Muscle of leg (tissue), 11 donors: ENCODE data around the gene KRTCAP3. TPM values are rescaled to one million over a fixed set of nuclear protein-coding genes. Genes with fewer than 3 reads are reported as not detected.

Source experiments
- DNase-seq: peaks from one replicate; pipeline ENCODE4 v3.0.0; 2013
- H3K27ac ChIP-seq: one replicate; pipeline ENCODE4 v1.5.1; 2013; ENCODE audit warnings: mild to moderate bottlenecking, low read length, control low read depth
- H3K27me3 ChIP-seq: one replicate; pipeline ENCODE4 v1.6.1; 2013; ENCODE audit warnings: low read length; ENCODE audit not compliant: control insufficient read depth, insufficient read depth
- H3K36me3 ChIP-seq: one replicate; pipeline ENCODE4 v1.6.1; 2013; ENCODE audit warnings: low read length; ENCODE audit not compliant: control insufficient read depth, insufficient read depth
- H3K4me1 ChIP-seq: one replicate; pipeline ENCODE4 v1.6.1; 2013; ENCODE audit warnings: low read length; ENCODE audit not compliant: control insufficient read depth, insufficient read depth
- H3K4me3 ChIP-seq: one replicate; pipeline ENCODE4 v1.5.1; 2013; ENCODE audit warnings: low read length, control low read depth
- H3K9me3 ChIP-seq: replicated peaks from 2 replicates; pipeline ENCODE4 v1.6.1; 2013; ENCODE audit warnings: low read depth, low read length; ENCODE audit not compliant: control insufficient read depth
- WGBS: methylation state at CpG from one replicate; pipeline ENCODE4 v1.1.5; 2013; ENCODE audit warnings: missing lambda C conversion rate; ENCODE audit not compliant: insufficient coverage; 5-methylcytosine and 5-hydroxymethylcytosine counted together
- polyA plus RNA-seq, 8 donors: library from polyadenylated mRNA; unstranded; fragments of 120-200 nt; gene quantifications; one replicate each; pipeline versions ENCODE4 v1.2.1 to v1.2.3, GENCODE V29; 2013; ENCODE audit warnings: inconsistent platforms in 1 of 8, low replicate concordance in 1 of 8; ENCODE audit not compliant: insufficient read length in 8 of 8, insufficient read depth in 1 of 8
- total RNA-seq: library from RNA; stranded (reverse); fragments of 120-200 nt; gene quantifications from one replicate; pipeline ENCODE4 v1.2.4, GENCODE V29; 2013

KRTCAP3 gene
- total and polyA plus RNA-seq, 9 donors: 0.53 to 4.3 (median 1.9) TPM

DNA sequence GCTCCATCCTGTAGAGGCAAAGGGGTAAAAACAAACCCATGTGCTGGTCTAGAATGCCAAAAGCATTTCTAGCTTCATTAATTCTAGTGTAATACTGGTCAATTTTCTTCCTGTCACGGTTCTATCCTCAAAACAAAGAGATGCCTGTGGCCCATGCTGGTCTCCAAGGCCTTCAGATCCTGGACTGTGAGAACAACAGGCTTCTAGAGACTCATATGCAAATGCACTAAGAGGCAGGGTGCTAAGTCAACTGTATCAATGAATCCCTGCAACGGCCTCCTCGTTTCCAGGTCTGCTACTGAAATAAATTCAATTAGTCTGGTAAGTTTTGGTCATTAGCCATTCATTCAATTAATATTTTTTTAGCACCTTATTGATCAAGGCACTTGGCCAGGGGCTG, 43.3 kb downstream of the KRTCAP3 start:
- no peaks in the 10 kb centered on the region for H3K9me3 ChIP-seq
- no peak for DNase-seq
- H3K27me3 ChIP-seq: no peaks in the 10 kb centered on the region
- WGBS: 57% methylated on average over 1 of the region's 3 CpGs
- H3K4me1 ChIP-seq: peaks cover 7% of the 10 kb centered on the region
- no peak overlapping the region for H3K4me3 ChIP-seq
- no peak overlapping the region for H3K27ac ChIP-seq
- H3K36me3 ChIP-seq: peaks cover 28% of the 10 kb centered on the region

- peaks cover under 1% of the 10 kb centered on the region for H3K27me3 ChIP-seq
- H3K36me3 ChIP-seq: peaks cover 9% of the 10 kb centered on the region
- DNase-seq: peak; percentile 36
- H3K4me1 ChIP-seq: peaks cover 7% of the 10 kb centered on the region
- no peaks in the 10 kb centered on the region for H3K9me3 ChIP-seq
- H3K27ac ChIP-seq: peak overlapping the region; percentile 66
- 0% methylated on average over 2 of the region's 11 CpGs for WGBS
- H3K4me3 ChIP-seq: peak overlapping the region; percentile 80
These were observed 46.9 kb downstream of the KRTCAP3 start for GRCh38 chr2:27489118-27489497.

- peaks cover 13% of the 10 kb centered on the region for H3K4me1 ChIP-seq
- peak within 1 kb of the TSS; percentile 66 for H3K27ac ChIP-seq
- WGBS: 0% methylated on average over 29 of the region's 43 CpGs
- DNase-seq: peak; percentile 99
- H3K27me3 ChIP-seq: peaks cover 6% of the 10 kb centered on the region
- peaks cover 6% of the 10 kb centered on the region for H3K36me3 ChIP-seq
- peak within 1 kb of the TSS; percentile 80 for H3K4me3 ChIP-seq
- H3K9me3 ChIP-seq: no peaks in the 10 kb centered on the region
These were observed 47.6 kb downstream of the KRTCAP3 start, which contains the start of gene IFT172 for GRCh38 chr2:27489498-27490397. TSS of gene IFT172 (minus strand) at chr2:27489743. CDS start at chr2:27489653, 90 bp downstream.

- peaks cover 16% of the 10 kb centered on the region for H3K4me1 ChIP-seq
- no peaks in the 10 kb centered on the region for H3K9me3 ChIP-seq
- H3K36me3 ChIP-seq: peaks cover 2% of the 10 kb centered on the region
- H3K27me3 ChIP-seq: peaks cover 22% of the 10 kb centered on the region
- H3K27ac ChIP-seq: no peak overlapping the region
- no peak overlapping the region for H3K4me3 ChIP-seq
- 92% methylated on average over 1 of the region's 4 CpGs for WGBS
- DNase-seq: no peak
These were observed 50.4 kb downstream of the KRTCAP3 start for GRCh38 chr2:27492557-27492956.

DNA sequence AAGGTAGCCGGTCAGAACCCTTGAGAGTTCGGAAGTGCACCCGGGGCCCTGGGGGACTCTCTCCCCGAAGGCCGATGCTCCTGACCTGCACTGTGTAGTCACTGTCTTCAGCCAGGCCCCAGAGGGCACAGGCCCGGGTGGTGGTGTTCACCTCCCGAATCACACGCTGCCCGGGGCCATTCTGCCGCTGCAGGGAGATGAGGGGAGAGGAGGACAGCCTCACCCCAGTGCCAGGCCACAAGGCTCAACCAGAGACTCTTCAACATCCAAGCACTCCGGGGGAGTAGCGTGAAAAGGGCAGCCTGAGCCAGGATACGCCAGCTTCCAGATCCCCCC, 51.7 kb downstream of the KRTCAP3 start:
- Histone ChIP-seq H3K4me3 (no peak overlapping the region), H3K4me1 (peaks cover 12% of the 10 kb centered on the region), H3K27ac (no peak overlapping the region), H3K9me3 (no peaks in the 10 kb centered on the region), H3K36me3 (peaks cover 2% of the 10 kb centered on the region), H3K27me3 (peaks cover 26% of the 10 kb centered on the region)
- no peak for DNase-seq
- 89% methylated on average over 5 of the region's 13 CpGs for WGBS

Other genes starting within 250 kb of the KRTCAP3 start
- 121 TPM for gene ATRAID, start 230.3 kb upstream of the KRTCAP3 start, total RNA-seq
- 100 to 1,000 TPM in 1 of 8 donors, 10 to 100 TPM in 7; 84.5 to 114 (median 93.0) TPM for gene ATRAID, start 230.3 kb upstream of the KRTCAP3 start, polyA plus RNA-seq
- 11.4 TPM for gene SLC5A6, start 230.1 kb upstream of the KRTCAP3 start, total RNA-seq
- gene SLC5A6, start 230.1 kb upstream of the KRTCAP3 start, polyA plus RNA-seq: 10 to 100 TPM; 16.8 to 25.5 (median 19.8) TPM
- gene CAD, start 225.0 kb upstream of the KRTCAP3 start, total RNA-seq: 16.9 TPM
- gene CAD, start 225.0 kb upstream of the KRTCAP3 start, polyA plus RNA-seq: 10 to 100 TPM; 25.9 to 40.7 (median 33.1) TPM
- gene SLC30A3, start 179.3 kb upstream of the KRTCAP3 start, total RNA-seq: 0.18 TPM
- under 1 TPM; 0.22 to 0.99 (median 0.69) TPM for gene SLC30A3, start 179.3 kb upstream of the KRTCAP3 start, polyA plus RNA-seq
- gene DNAJC5G, start 166.9 kb upstream of the KRTCAP3 start, total RNA-seq: not detected
- gene DNAJC5G, start 166.9 kb upstream of the KRTCAP3 start, polyA plus RNA-seq: under 1 TPM in 3 of 8 donors, not detected in 5; 0.19 to 0.23 (median 0.19) TPM
- gene TRIM54, start 160.0 kb upstream of the KRTCAP3 start, total RNA-seq: 56.0 TPM
- gene TRIM54, start 160.0 kb upstream of the KRTCAP3 start, polyA plus RNA-seq: 100 to 1,000 TPM in 2 of 8 donors, 10 to 100 TPM in 6; 45.5 to 106 (median 78.4) TPM
- gene UCN, start 133.9 kb upstream of the KRTCAP3 start, total RNA-seq: 1.1 TPM
- 1 to 10 TPM in 6 of 8 donors, under 1 TPM in 2; 0.76 to 2.4 (median 1.4) TPM for gene UCN, start 133.9 kb upstream of the KRTCAP3 start, polyA plus RNA-seq
- 45.7 TPM for gene MPV17, start 119.3 kb upstream of the KRTCAP3 start, total RNA-seq
- 10 to 100 TPM; 39.0 to 58.3 (median 46.7) TPM for gene MPV17, start 119.3 kb upstream of the KRTCAP3 start, polyA plus RNA-seq
- gene GTF3C2, start 85.6 kb upstream of the KRTCAP3 start, total RNA-seq: 22.3 TPM
- gene GTF3C2, start 85.6 kb upstream of the KRTCAP3 start, polyA plus RNA-seq: 10 to 100 TPM; 28.7 to 38.7 (median 31.6) TPM
- gene EIF2B4, start 72.0 kb upstream of the KRTCAP3 start, total RNA-seq: 22.5 TPM
- 10 to 100 TPM; 28.4 to 37.7 (median 32.9) TPM for gene EIF2B4, start 72.0 kb upstream of the KRTCAP3 start, polyA plus RNA-seq
- gene SNX17, start 71.8 kb upstream of the KRTCAP3 start, total RNA-seq: 71.2 TPM
- gene SNX17, start 71.8 kb upstream of the KRTCAP3 start, polyA plus RNA-seq: 10 to 100 TPM; 71.6 to 87.1 (median 80.7) TPM
- 7.3 TPM for gene ZNF513, start 61.6 kb upstream of the KRTCAP3 start, total RNA-seq
- gene ZNF513, start 61.6 kb upstream of the KRTCAP3 start, polyA plus RNA-seq: 10 to 100 TPM; 11.5 to 19.0 (median 14.0) TPM
- 39.0 TPM for gene PPM1G, start 32.8 kb upstream of the KRTCAP3 start, total RNA-seq
- gene PPM1G, start 32.8 kb upstream of the KRTCAP3 start, polyA plus RNA-seq: 10 to 100 TPM; 54.9 to 70.1 (median 60.7) TPM
- 65.9 TPM for gene NRBP1, start 13.8 kb upstream of the KRTCAP3 start, total RNA-seq
- gene NRBP1, start 13.8 kb upstream of the KRTCAP3 start, polyA plus RNA-seq: 100 to 1,000 TPM; 109 to 135 (median 116) TPM
- gene IFT172, start 47.4 kb downstream of the KRTCAP3 start, total RNA-seq: 17.8 TPM
- 10 to 100 TPM; 14.4 to 29.3 (median 21.1) TPM for gene IFT172, start 47.4 kb downstream of the KRTCAP3 start, polyA plus RNA-seq
- gene FNDC4, start 52.8 kb downstream of the KRTCAP3 start, total RNA-seq: 11.0 TPM
- 10 to 100 TPM in 3 of 8 donors, 1 to 10 TPM in 5; 8.0 to 13.4 (median 9.5) TPM for gene FNDC4, start 52.8 kb downstream of the KRTCAP3 start, polyA plus RNA-seq
- gene GCKR, start 54.5 kb downstream of the KRTCAP3 start, total RNA-seq: not detected
- under 1 TPM in 7 of 8 donors, not detected in 1; 0.06 to 0.31 (median 0.15) TPM for gene GCKR, start 54.5 kb downstream of the KRTCAP3 start, polyA plus RNA-seq
- 44.6 TPM for gene ZNF512, start 140.7 kb downstream of the KRTCAP3 start, total RNA-seq
- 10 to 100 TPM; 37.1 to 46.4 (median 40.6) TPM for gene ZNF512, start 140.7 kb downstream of the KRTCAP3 start, polyA plus RNA-seq
- gene CCDC121, start 186.6 kb downstream of the KRTCAP3 start, total RNA-seq: 6.1 TPM
- gene CCDC121, start 186.6 kb downstream of the KRTCAP3 start, polyA plus RNA-seq: 1 to 10 TPM; 5.5 to 7.0 (median 6.7) TPM
- gene GPN1, start 186.7 kb downstream of the KRTCAP3 start, total RNA-seq: 26.3 TPM
- gene GPN1, start 186.7 kb downstream of the KRTCAP3 start, polyA plus RNA-seq: 10 to 100 TPM; 29.3 to 37.2 (median 33.2) TPM
- gene SUPT7L, start 221.2 kb downstream of the KRTCAP3 start, total RNA-seq: 25.8 TPM
- gene SUPT7L, start 221.2 kb downstream of the KRTCAP3 start, polyA plus RNA-seq: 10 to 100 TPM; 25.1 to 36.6 (median 30.4) TPM
- gene SLC4A1AP, start 221.5 kb downstream of the KRTCAP3 start, total RNA-seq: 23.5 TPM
- 10 to 100 TPM; 22.9 to 25.3 (median 23.8) TPM for gene SLC4A1AP, start 221.5 kb downstream of the KRTCAP3 start, polyA plus RNA-seq